Coronary artery (tissue), 2 donors: ENCODE data around the gene EIF3F.

Experiments
- DNase-seq: peaks from one replicate; pipeline ENCODE4 v3.0.0-alpha.2; 2017; ENCODE audit warnings: low spot score
- H3K27ac ChIP-seq, 2 donors: fragments of 200-600 bp; sonication (generic); one replicate each; pipeline ENCODE4 v1.5.1; 2016 to 2019
- H3K4me3 ChIP-seq: fragments of 200-600 bp; sonication (generic); 2 replicates; pipeline ENCODE4 v1.5.1; 2016; ENCODE audit warnings: mild to moderate bottlenecking, moderate library complexity
- CTCF ChIP-seq: fragments of 200-600 bp; sonication (generic); IDR thresholded peaks from one replicate; pipeline ENCODE4 v1.5.1; 2019; ENCODE audit warnings: antibody characterized with exemption

The EIF3F gene

GRCh38 chr11:8006349-8006977 is 19.3 kb downstream of the EIF3F start:
- Histone ChIP-seq H3K4me3 (no peak overlapping the region), H3K27ac (no peak overlapping the region)
- no peak for DNase-seq
- peak; percentile 74 for TF ChIP-seq CTCF

GRCh38 chr11:8008212-8008611 is 21.1 kb downstream of the EIF3F start:
- Histone ChIP-seq H3K4me3 (no peak overlapping the region), H3K27ac (no peak overlapping the region)
- no peak for TF ChIP-seq CTCF
- DNase-seq, result no peak

- no peak for DNase-seq
- Histone ChIP-seq H3K27ac (no peak overlapping the region), H3K4me3 (no peak overlapping the region)
- TF ChIP-seq CTCF, result no peak
These were observed 22.7 kb downstream of the EIF3F start for GRCh38 chr11:8009856-8010255.

- no peak overlapping the region for H3K27ac ChIP-seq
- TF ChIP-seq CTCF, result no peak
- no peak for DNase-seq
These were observed 24.2 kb downstream of the EIF3F start for GRCh38 chr11:8011371-8011770.

GRCh38 chr11:8011981-8012444 is 24.9 kb downstream of the EIF3F start:
- Histone ChIP-seq H3K27ac (no peak overlapping the region), H3K4me3 (no peak overlapping the region)
- DNase-seq, result no peak
- TF ChIP-seq CTCF, result no peak

More at GRCh38 chr11:8011371-8011770, 24.2 kb downstream of the EIF3F start:
- H3K4me3 ChIP-seq, result no peak overlapping the region

GRCh38 chr11:8013833-8014232 is 26.7 kb downstream of the EIF3F start:
- Histone ChIP-seq H3K27ac (no peak overlapping the region), H3K4me3 (no peak overlapping the region)
- TF ChIP-seq CTCF, result no peak
- DNase-seq, result no peak

- peak; percentile 57 for DNase-seq
- H3K4me3 ChIP-seq, result no peak overlapping the region
- no peak overlapping the region for H3K27ac ChIP-seq
- no peak for TF ChIP-seq CTCF
These were observed 28.7 kb downstream of the EIF3F start for GRCh38 chr11:8015753-8016239.
